Measurements from ENCODE around the gene IRX4.

Gene IRX4

GRCh38 chr5:1918488-1919208 is 35.9 kb upstream of the IRX4 start:
- TF ChIP-seq CTCF (IDR thresholded peaks at IDR 0.05), result no peak
- H3K4me1 ChIP-seq, result no peaks in the 10 kb centered on the region
- H3K27ac ChIP-seq, result no peak overlapping the region
- H2AFZ ChIP-seq, result no peak overlapping the region
- H3K4me2 ChIP-seq (ENCODE audit: low read length), result no peak overlapping the region
- no peaks in the 10 kb centered on the region for H3K9me3 ChIP-seq (ENCODE audit: control insufficient read depth, low read length)
- H3K79me2 ChIP-seq, result no peaks in the 10 kb centered on the region
- H3K27me3 ChIP-seq (ENCODE audit: control insufficient read depth, insufficient read depth, low read length), result no peaks in the 10 kb centered on the region
- no peaks in the 10 kb centered on the region for H3K36me3 ChIP-seq (ENCODE audit: control insufficient read depth, insufficient read depth, low read length)
- H3K4me3 ChIP-seq (ENCODE audit: low read depth, low read length), result no peak overlapping the region
- no peak overlapping the region for H3K9ac ChIP-seq

- no peaks in the 10 kb centered on the region for H3K36me3 ChIP-seq (ENCODE audit: control insufficient read depth, insufficient read depth, low read length)
- no peak overlapping the region for H3K9ac ChIP-seq
- H2AFZ ChIP-seq, result peak overlapping the region; percentile 20
- no peaks in the 10 kb centered on the region for H3K79me2 ChIP-seq
- H3K9me3 ChIP-seq (ENCODE audit: control insufficient read depth, low read length), result no peaks in the 10 kb centered on the region
- H3K4me2 ChIP-seq (ENCODE audit: low read length), result no peak overlapping the region
- TF ChIP-seq CTCF (IDR thresholded peaks at IDR 0.05), result no peak
- no peaks in the 10 kb centered on the region for H3K4me1 ChIP-seq
- no peak overlapping the region for H3K27ac ChIP-seq
- no peak overlapping the region for H3K4me3 ChIP-seq (ENCODE audit: low read depth, low read length)
- H3K27me3 ChIP-seq (ENCODE audit: control insufficient read depth, insufficient read depth, low read length), result no peaks in the 10 kb centered on the region
Observed at GRCh38 chr5:1917830-1918487, 35.2 kb upstream of the IRX4 start.

GRCh38 chr5:1916041-1917001 is 33.6 kb upstream of the IRX4 start:
- H3K4me2 ChIP-seq (ENCODE audit: low read length), result no peak overlapping the region
- H3K36me3 ChIP-seq (ENCODE audit: control insufficient read depth, insufficient read depth, low read length), result no peaks in the 10 kb centered on the region
- no peaks in the 10 kb centered on the region for H3K9me3 ChIP-seq (ENCODE audit: control insufficient read depth, low read length)
- H3K9ac ChIP-seq, result no peak overlapping the region
- no peaks in the 10 kb centered on the region for H3K4me1 ChIP-seq
- H3K4me3 ChIP-seq (ENCODE audit: low read depth, low read length), result no peak overlapping the region
- no peak overlapping the region for H3K27ac ChIP-seq
- H2AFZ ChIP-seq, result no peak overlapping the region
- H3K79me2 ChIP-seq, result no peaks in the 10 kb centered on the region
- H3K27me3 ChIP-seq (ENCODE audit: control insufficient read depth, insufficient read depth, low read length), result no peaks in the 10 kb centered on the region
- TF ChIP-seq CTCF (IDR thresholded peaks at IDR 0.05), result no peak

- no peaks in the 10 kb centered on the region for H3K36me3 ChIP-seq (ENCODE audit: control insufficient read depth, insufficient read depth, low read length)
- H2AFZ ChIP-seq, result no peak overlapping the region
- no peak overlapping the region for H3K9ac ChIP-seq
- no peak overlapping the region for H3K4me2 ChIP-seq (ENCODE audit: low read length)
- no peaks in the 10 kb centered on the region for H3K27me3 ChIP-seq (ENCODE audit: control insufficient read depth, insufficient read depth, low read length)
- no peaks in the 10 kb centered on the region for H3K4me1 ChIP-seq
- no peak overlapping the region for H3K4me3 ChIP-seq (ENCODE audit: low read depth, low read length)
- H3K9me3 ChIP-seq (ENCODE audit: control insufficient read depth, low read length), result no peaks in the 10 kb centered on the region
- TF ChIP-seq CTCF (IDR thresholded peaks at IDR 0.05), result no peak
- no peaks in the 10 kb centered on the region for H3K79me2 ChIP-seq
- no peak overlapping the region for H3K27ac ChIP-seq
Observed at GRCh38 chr5:1915316-1915715, 32.6 kb upstream of the IRX4 start.
